NCI-H1417 treated with DMSO at 0.1 percent for 48 hours (cell line): Measurements from ENCODE around the gene C2CD4C.
"Not testable (repeated sequence)": the region's sequence is repeated elsewhere in the genome, so short reads cannot be mapped to it uniquely, and the experiment has no call there.

ENCODE experiments used
- DNase-seq: peaks from one replicate; lab custom pipeline; 2025; lab: John Stamatoyannopoulos, UW

The C2CD4C gene

DNA sequence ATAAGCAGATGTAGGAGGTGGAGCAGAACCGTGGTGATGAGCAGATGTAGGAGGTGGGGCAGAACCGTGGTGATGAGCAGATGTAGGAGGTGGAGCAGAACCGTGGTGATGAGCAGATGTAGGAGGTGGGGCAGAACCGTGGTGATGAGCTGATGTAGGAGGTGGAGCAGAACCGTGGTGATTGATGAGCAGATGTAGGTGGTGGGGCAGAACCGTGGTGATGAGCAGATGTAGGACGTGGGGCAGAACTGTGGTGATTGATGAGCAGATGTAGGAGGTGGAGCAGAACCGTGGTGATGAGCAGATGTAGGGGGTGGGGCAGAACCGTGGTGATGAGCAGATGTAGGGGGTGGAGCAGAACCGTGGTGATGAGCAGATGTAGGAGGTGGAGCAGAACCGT is 27.0 kb downstream of the C2CD4C start:
- DNase-seq = not testable (repeated sequence)

DNA sequence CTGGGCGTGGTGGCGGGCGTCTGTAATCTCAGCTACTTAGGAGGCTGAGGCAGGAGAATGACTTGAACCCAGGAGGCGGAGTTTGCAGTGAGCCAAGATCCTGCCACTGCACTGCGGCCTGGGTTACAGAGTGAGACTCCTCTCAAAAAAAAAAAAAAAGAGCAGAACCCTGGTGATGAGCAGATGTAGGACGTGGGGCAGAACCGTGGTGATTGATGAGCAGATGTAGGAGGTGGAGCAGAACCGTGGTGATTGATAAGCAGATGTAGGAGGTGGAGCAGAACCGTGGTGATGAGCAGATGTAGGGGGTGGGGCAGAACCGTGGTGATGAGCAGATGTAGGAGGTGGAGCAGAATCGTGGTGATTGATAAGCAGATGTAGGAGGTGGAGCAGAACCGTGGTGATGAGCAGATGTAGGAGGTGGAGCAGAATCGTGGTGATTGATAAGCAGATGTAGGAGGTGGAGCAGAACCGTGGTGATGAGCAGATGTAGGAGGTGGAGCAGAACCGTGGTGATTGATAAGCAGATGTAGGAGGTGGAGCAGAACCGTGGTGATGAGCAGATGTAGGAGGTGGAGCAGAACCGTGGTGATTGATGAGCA is 28.2 kb downstream of the C2CD4C start:
- DNase-seq = not testable (repeated sequence)

DNA sequence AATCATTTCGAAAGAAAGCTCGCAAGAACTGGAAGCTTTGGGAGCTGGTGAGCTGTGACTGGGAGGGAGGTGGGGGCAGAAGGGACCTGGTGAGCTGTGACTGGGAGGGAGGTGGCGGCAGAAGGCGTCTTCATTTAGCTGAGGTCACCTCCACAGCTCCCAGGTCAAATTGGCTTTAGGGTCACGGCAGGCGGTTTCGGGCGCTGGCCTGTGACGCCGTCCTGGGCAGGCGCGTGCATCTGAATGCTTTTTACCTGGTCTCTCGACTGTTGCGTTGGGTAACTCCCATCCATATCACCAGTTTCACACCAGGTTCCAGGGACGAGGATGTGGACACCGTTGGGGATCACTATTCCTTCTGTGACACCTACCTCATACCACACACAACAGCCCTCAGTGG is 29.2 kb downstream of the C2CD4C start:
- no peak for DNase-seq

DNA sequence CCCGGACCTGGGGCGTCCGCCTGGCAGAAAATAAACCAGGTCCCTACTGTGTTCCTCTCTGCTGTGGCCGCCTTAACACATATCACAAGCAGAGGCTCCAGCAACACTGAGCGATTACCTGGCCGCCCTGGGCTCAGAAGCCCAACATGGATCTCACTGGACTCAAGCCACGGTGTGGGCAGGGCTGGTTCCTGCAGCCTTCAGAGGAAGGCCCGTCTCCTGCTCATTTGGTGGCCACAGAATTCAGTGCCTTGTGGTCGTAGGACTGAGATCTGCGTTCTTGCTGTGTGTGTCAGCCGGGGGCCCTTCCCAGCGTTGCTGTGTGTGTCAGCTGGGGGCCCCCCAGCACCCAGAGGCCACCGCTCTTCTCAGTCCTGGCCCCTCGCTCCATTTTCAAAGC is 30.2 kb downstream of the C2CD4C start:
- no peak for DNase-seq

DNA sequence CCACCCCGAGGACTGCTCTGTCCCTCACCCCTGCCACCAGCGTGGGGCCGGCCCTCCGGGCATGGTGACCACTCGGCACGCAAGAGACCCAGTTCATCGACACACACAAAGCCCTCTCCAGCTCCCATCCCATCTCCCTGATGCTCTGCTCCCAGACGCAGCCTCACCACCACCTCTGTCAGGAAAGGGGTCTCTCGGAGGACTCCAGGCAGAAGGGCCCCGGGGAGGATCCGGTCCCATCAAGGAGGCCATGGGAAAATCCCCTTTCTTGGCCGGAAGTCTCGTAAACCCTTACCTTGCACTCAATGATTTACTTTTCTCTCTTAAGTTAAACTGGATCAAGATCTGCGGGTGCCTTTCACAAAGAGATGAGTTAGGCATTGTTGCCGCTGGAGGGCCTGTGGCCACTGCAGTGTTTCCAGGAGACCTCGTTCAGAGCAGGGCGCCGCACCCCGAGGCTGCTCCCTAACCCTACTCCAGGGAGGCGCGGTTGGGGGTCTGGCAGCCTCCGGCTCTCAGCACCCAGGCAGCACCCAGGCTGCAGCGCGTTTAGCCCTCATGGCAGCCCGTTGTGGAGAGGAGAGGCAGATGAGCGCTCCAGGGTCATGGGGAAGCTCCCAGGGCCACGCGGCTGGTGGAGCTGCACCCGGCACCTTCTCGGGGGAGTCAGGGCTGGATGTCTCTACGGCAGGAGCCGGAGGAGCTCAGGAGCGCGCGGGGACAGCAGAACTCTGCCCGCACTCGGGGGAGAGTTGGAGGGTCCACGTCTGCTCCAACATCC is 31.0 kb downstream of the C2CD4C start:
- DNase-seq = no peak

DNA sequence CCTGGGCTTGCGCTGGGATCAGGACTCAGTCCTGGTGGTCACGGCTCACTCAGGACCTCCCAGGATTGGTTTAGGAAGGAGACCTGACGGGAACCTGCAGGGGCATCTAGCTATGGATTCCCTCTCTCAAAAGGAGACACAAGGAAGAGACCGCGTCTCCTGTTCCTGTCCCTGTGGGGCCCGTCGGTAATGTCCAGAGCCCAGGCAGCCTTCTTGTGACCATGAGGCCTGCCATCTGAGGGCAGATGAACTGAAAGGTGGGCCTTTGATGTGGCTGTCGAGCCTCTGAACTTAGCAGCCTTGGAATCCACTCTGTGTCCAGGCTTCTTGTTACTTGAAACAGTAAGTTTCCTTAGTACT is 32.9 kb downstream of the C2CD4C start:
- no peak for DNase-seq

DNA sequence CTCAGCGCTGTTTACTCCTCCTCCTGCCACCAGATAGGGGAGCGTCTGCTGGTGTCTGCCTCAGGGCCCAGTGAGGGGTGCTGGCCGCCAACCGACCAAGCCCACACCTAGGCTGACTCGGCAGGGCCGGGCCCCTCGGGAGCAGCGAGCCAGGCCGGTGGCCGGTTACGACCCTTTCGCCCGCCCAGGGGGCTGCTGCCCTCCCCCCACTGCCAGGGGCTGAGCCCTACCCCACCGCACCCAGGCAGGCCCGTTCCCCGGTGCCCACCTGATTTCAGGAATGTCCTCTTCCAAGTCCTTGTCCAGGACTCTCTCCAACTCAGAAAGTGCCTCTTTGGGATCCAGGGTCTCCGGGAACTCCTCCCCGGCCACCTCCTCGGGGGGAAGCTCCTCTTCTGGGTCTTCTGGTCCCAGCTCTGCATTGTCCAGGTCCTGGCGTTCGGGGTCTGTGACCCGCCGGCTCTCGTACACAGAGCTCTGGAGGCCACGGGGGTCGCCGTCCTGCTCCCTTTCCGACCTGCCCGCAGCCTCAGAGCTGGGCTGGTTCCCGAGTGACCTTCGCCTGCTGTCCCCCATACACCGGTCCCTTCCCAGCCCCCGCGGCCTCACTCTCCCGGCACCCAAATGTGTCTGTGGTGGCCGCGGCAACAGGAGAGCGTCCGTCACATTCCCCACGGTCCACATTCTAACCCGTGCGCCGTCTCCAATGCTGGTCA is 33.4 kb downstream of the C2CD4C start:
- no peak for DNase-seq

DNA sequence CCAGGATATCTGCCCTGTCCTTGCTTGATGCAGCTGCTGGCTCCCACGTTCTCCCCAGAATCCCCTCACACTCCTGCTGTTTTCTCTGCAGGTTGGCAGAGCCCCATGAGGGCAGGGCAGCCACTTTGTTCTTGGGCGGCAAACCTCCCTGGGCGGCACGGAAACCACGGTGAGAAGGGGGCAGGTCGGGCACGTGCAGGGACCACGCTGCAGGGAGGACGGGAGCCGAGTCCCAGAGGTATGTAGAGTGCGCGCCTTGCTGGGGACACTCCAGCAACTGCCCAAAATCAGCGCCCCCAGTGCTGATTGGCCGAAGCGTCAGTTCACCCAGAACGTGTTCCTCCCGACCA is 34.1 kb downstream of the C2CD4C start:
- DNase-seq = no peak

DNA sequence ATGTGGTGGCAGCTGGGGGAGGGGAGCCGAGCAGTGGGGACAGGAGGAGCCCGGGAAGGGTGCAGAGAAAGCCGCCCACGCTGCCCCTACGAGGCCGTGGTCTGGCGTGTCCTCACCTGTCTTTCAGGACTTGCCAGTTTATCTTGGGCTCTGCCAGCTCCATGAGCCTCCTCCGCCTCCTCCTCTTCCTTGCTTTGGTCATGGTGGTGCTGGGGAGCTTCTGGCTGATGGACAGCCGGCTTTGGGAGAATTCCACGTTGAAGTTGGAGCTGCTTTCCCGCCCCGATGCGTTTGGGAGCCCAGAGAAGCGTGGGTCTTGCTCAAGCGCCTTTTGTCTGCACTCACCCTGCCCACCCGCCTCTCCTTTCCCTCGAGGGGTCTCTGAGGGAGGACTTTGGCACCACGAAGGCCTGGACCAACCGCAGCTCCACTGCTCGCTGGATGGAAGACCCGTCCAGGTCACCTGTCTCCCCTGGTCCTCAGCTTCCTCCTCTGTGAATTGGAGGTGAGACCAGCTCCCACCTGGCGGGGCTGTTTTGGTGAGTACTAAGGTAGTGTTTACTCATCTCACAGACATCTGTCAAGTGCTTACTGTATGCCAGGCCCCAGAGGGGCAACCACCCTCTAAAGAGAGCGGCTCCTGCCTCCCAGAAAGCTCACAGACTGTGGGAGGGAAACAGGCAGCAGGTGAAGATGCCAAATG is 34.6 kb downstream of the C2CD4C start:
- no peak for DNase-seq

DNA sequence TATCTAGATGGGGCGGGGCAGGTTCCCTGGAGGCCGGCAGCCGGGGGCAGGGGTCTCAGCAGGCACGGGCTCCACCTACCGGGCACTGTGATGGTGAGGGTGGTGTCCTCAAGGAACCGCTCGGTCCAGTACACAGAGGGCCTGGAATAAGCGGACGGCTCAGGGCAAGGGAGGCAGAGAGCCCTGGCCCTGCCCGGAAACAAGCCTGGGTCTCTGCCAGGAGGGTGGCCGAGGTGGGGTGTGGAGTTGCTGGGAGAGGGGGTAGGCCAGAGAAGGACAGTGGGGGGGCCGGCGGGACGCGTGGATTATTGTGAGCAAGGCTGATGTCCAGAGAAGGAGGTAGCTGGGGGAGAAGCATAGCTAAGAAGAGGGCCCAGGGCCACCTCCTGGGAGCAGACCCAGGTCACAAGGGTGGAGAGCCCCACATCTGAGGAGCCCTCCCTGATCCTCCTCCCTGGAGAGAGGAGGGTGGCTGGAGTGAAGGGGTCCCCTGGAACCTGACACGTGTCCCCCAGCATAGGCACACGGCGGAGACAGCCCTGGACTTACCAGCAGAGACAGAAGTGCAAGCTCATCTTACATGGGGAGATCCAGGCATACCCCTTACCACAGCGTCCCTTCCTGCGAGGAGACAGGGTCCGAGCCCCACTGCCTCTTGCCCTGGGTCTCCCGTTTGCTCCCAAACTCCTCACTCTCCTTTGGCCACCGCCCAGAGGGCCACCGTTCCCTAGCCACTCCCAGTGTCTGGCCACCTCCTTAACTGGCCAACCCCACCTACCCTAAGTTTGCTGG is 35.4 kb downstream of the C2CD4C start:
- no peak for DNase-seq

DNA sequence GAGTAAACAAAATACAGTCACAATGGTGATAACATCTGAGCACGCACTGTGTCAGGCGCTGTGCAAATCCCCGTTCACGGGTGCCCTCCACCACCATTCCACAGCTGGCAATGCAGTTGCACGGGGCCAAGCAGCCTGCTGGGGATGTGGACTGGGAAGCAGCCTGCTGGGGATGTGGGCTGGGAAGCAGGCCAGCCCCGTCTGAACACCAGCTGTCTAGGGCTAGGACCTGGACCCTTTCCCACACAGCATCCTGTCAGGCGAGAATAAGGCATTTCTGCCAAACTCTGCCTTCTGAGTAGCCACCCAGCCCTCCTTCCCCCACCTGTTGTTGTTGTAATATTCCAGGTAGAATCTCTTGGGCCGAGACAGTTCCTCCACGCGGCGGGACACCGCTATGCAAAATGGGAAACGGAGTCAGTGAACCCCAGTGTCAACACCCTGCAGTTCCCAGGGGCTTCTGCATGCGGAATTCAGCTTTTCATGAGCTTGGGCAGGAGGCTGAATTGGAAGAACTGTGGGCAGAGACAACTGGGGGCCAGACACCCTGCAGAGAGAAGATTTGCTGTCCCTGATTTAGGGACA is 36.5 kb downstream of the C2CD4C start:
- no peak for DNase-seq

DNA sequence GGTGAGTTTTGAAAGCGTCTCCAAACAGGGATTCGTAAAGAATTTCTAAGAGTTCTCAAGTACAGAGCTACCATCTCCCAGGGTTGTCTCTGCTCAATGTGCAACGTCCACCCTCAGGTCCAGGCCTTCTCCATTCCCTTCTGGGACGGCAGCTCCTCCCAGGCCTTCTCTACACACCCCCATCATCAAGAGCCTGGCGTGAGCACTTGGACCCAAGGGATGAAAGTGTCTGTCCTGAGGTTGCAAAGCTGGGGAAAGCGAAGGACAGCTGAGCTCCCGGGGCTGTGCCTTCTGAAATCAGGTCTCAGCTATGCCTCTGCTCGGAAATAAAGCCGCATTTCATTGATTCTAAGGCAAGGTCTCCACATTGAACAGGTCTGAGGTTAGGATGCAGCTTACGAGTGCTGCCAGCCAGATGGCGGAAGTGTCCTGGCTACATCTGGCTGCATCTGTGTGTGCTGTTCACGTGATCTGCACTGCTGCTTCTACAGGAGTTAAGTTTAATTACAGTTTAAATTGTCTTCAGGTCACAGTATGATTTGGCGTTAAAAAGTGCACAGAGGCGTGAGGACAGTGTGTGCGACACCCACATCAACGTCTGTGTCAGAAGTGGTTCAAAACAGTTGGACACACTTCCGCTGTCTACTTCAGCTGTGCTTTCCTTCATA is 37.3 kb downstream of the C2CD4C start:
- DNase-seq = peak; percentile 63

DNA sequence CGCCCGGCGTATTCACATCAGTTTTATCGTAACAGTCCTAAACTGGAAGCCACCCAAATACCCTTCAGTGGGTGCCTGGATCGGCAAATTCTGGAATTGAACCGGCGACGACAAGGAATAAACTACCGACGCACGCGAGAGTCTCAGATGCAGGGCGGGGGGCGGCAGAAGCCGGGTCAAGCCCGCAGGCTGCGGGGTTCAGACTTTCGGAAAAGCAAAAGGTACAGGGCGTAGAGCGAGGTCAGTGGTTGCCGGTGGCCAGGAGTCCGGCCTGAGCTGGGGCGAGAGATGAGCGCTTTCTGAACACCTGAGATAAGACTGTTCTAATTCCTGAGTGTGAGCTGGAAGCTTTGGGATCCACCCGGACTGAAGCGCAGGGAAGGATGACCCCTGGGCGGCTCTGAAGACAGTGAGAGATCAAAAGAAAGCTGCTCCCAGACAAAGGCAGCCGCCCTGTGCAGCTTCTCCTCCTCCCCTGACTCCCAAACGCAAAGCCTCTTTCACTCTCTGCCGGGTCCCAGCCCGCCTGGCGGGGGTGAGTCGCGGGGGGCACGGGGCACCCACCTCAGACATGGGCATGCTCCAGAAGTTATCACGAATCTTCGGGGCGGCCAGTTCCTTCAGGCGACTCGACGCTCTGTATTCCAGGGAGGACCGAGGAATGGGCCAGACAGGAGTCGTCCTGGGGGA is 38.2 kb downstream of the C2CD4C start:
- no peak for DNase-seq

DNA sequence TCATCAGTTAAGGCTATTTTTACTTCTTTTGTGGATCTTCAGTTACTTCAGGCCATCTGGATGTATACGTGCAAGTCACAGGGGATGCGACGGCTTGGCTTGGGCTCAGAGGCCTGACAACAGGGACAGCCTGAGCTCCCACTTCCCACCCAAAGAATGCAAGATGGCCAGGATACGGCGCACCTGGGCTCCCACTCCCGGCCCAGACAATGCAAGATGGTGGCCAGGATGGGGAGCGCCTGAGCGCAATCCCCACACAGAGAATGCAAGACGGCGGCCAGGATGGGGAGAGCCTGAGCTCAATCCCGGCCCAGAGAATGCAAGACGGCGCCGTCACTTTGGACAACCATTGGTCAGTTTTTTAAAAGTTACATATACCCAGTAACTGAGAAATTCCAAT is 39.1 kb downstream of the C2CD4C start:
- DNase-seq = no peak

DNA sequence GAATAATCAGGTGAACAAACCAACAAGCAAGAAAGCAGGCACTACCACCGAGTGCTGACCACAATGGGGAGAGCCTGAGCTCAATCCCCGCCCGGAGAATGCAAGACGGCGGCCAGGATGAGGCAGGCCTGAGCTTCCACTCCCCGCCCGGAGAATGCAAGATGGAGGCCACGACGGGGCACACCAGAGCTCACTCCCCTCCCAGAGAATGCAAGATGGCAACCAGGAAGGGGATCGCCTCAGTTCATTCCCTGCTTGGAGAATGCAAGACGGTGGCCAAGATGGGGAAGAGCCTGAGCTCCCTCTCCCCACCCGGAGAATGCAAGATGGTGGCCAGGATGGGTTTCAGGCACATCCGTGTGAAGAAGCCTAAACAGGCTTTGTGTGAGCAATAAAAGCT is 39.7 kb downstream of the C2CD4C start:
- no peak for DNase-seq

DNA sequence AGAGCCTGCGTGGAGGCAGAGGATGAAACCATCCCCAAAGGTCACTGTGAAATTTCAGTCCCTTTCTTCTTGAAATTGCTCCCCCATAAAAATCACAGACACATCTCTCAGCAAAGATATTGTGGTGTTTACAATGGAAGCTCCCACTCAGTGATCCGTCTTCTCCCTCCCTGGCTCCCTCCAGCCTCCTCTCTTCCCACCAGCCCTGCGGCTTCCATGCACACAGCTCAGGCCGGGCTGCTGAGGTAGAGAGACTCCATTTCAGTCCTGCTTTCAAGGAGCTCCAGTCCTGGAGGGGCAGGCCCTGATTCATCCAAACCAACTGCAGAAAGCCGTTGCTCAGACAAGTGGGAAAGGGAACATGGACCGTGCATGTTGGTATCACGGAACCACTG is 40.3 kb downstream of the C2CD4C start:
- no peak for DNase-seq

DNA sequence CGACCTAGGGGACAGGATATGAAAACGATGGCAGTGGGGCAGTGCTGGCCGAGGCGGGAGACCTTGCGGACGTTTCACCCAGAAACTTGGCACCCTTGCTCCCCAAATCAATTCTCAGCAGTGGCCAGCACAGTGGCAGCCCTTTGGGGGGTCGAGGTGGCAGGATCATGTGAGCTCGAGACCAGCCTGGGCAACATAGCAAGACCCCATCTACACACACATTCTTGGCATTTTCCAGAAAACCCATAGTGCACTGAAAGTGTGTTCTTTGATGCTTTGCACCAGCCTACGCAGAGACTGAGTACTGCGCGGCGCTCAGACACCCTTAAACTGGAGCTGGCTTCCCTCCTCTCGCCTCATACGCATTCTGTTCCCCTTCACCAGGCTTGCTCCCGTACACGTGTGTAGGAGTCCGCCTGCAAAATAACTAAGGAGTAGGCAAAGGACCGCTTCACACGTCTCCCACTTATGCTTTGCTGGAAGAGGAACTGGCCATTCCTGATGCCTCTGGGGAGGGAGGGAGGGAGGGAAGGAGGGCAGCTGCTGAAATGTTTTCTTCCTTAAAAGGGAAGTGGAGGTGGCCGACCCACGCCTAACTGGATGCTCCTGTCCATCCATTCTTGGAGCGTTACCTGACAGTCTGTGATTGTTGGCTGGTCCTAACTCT is 40.9 kb downstream of the C2CD4C start:
- DNase-seq = no peak

DNA sequence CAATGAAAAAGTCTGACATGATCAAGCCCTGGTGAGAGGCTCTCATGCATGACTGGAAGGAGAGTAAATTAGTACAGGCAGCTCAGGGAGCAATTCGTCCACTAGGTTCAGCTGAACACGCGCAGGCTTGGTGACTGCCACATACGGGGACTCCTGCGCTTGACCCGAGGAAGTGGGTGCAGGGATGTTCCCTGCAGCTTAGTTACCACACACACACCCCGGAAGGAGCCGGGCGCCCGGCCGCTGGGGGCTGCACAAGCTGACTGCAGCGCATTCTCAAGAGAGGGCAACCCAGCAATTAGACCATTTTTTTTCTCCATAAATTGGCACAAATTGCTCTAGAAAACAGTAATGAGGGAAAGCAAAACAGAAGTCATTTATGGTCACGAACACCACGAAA is 41.4 kb downstream of the C2CD4C start:
- DNase-seq = no peak

DNA sequence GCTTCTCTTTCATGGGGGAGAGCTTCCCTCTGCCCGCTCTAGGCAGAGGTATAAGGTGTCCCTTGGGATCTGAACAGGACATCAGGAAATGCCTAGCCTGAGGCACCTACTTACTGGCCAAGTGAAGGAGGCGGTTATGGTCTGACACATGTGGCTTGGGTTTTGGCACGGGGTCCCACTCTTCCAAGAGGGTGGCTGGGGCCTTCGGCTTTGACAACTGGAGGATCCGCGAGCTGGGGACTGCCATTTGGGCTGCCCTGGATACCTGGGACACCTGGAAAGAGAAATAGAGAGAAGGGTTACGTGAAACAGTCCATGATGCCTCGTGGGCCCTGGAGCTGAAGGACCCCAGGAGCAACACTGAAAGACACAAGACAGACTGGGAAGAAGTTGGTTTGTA is 42.0 kb downstream of the C2CD4C start:
- no peak for DNase-seq

DNA sequence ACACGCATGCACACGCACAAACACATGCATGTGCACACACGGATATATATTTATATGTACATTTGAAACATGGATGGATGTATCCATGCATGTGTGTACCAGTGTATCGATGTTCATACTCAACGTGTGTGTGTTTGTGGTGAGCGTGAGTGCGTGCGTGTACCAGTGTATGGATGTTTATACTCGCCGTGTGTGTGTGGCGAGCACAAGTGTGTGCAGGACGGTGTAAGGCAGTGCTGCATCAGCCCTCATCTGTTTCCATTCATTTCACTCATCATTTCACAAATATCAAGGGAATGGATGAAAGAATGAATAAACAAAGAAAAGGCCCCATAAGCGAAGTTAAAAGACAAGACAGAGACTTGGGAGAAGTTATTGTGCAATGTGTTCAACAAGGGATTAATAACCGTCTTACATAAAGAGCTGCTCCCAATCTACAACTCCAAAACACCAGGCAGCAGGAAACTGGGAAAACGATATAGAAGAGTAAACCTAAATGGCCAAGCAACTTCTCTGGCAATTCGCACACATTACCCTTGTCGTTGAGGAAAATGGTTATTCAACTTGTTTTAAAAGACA is 42.7 kb downstream of the C2CD4C start:
- no peak for DNase-seq
